Measurements from ENCODE around the gene OPN1MW3. TPM values are rescaled to one million over a fixed set of nuclear protein-coding genes. Genes with fewer than 3 reads are reported as not detected.

Gene OPN1MW3
- total RNA-seq, 1 experiment from 2014 or later, result not detected

GRCh38 chrX:154320406-154320805 is 63.0 kb downstream of the OPN1MW3 start:
- Histone ChIP-seq H2BK120ac (ENCODE audit: low read depth, low read length, poor library complexity, severe bottlenecking) (no peak overlapping the region), H2AFZ (ENCODE audit: low read length) (no peak overlapping the region), H3T11ph (ENCODE audit: low read length) (no peak overlapping the region), H3K56ac (ENCODE audit: insufficient read length, low read depth, low read length) (no peak overlapping the region), H4K5ac (ENCODE audit: insufficient read length, low read depth, low read length) (no peak overlapping the region), H2BK5ac (ENCODE audit: insufficient read length, low read length) (no peak overlapping the region), H3K4me2 (ENCODE audit: insufficient read depth, insufficient read length, low read length) (no peak overlapping the region), H3K9ac (ENCODE audit: extremely low read depth, insufficient read length, low read length) (no peak overlapping the region), H4K20me1 (ENCODE audit: control insufficient read depth, insufficient read depth, insufficient read length) (no peaks in the 10 kb centered on the region), H3K79me2 (ENCODE audit: insufficient read depth, low read length) (no peaks in the 10 kb centered on the region), H3K79me1 (ENCODE audit: insufficient read depth, low read depth, low read length, poor library complexity, severe bottlenecking) (no peaks in the 10 kb centered on the region), H3K27ac (ENCODE audit: insufficient read length, low read depth, low read length) (no peak overlapping the region), H3K14ac (ENCODE audit: insufficient read depth, low read length) (no peak overlapping the region), H4K8ac (replicated peaks; ENCODE audit: insufficient read length, low read depth, low read length) (no peak overlapping the region), H3K18ac (ENCODE audit: insufficient read length, low read depth, low read length) (no peak overlapping the region), H2BK15ac (ENCODE audit: low read depth, low read length) (no peak overlapping the region), H3K9me3 (ENCODE audit: control insufficient read depth, low read depth, low read length) (peaks cover 23% of the 10 kb centered on the region), H4K91ac (ENCODE audit: insufficient read length, low read depth, low read length) (no peak overlapping the region), H3K27me3 (ENCODE audit: insufficient read depth, low read length) (no peaks in the 10 kb centered on the region), H3K4ac (ENCODE audit: low read depth, low read length) (no peak overlapping the region), H2BK20ac (ENCODE audit: low read depth, low read length, poor library complexity, severe bottlenecking) (no peak overlapping the region), H2AK5ac (ENCODE audit: insufficient read length, low read length) (no peak overlapping the region), H3K23me2 (ENCODE audit: insufficient read length, low read depth, low read length, poor library complexity, severe bottlenecking) (no peaks in the 10 kb centered on the region), H2BK12ac (ENCODE audit: insufficient read length, low read depth, low read length) (no peak overlapping the region), H3K23ac (ENCODE audit: insufficient read length, low read depth, low read length) (no peak overlapping the region), H3K4me1 (ENCODE audit: insufficient read depth, low read length) (no peaks in the 10 kb centered on the region)
- no peak for DNase-seq
- H3K27ac Mint-ChIP-seq, result no peak overlapping the region
- H3K9me3 Mint-ChIP-seq, result peaks cover 78 to 84% of the 10 kb centered on the region in 2 experiments
- peaks cover 24% of the 10 kb centered on the region for H3K27me3 Mint-ChIP-seq (ENCODE audit: low read depth)
- no peak for TF ChIP-seq CTCF (conservative IDR thresholded peaks at IDR 0.05)
- H3K4me1 Mint-ChIP-seq, result peaks cover 0 to 9% of the 10 kb centered on the region in 2 experiments; a peak in 2 of 4 replicates
- WGBS (ENCODE audit: extremely low coverage, insufficient read length, low lambda C conversion rate), result no CpG with 5 or more reads among the region's 11 CpGs
- H3K36me3 Mint-ChIP-seq (ENCODE audit: insufficient read depth in 1 of 3, low read depth in 3 of 3), result peaks cover 0 to 2% (median 0%) of the 10 kb centered on the region in 3 experiments; a peak in 1 of 7 replicates
- no peak overlapping the region for H3K4me3 Mint-ChIP-seq

Other genes with a start within 250 kb of the OPN1MW3 start
- 85.3 and 98.4 TPM in 2 replicates for gene IRAK1, start 237.7 kb upstream of the OPN1MW3 start, total RNA-seq (2021)
- gene MECP2, start 159.9 kb upstream of the OPN1MW3 start, total RNA-seq (2021), result 30.4 and 32.2 TPM in 2 replicates
- gene OPN1LW, start 113.3 kb upstream of the OPN1MW3 start, total RNA-seq (2021), result not detected in 2 replicates
- gene OPN1MW, start 75.0 kb upstream of the OPN1MW3 start, total RNA-seq (2021), result not detected in 2 replicates
- gene OPN1MW2, start 37.8 kb upstream of the OPN1MW3 start, total RNA-seq (2021), result not detected in 2 replicates
- not detected in 2 replicates for gene TEX28, start 37.5 kb downstream of the OPN1MW3 start, total RNA-seq (2021)
- gene TKTL1, start 38.2 kb downstream of the OPN1MW3 start, total RNA-seq (2021), result not detected in 2 replicates
- 946 and 957 TPM in 2 replicates for gene FLNA, start 117.1 kb downstream of the OPN1MW3 start, total RNA-seq (2021)
- gene EMD, start 121.7 kb downstream of the OPN1MW3 start, total RNA-seq (2021), result 113 and 115 TPM in 2 replicates
- 2,110 and 2,124 TPM in 2 replicates for gene RPL10, start 140.8 kb downstream of the OPN1MW3 start, total RNA-seq (2021)
- 14.2 and 14.5 TPM in 2 replicates for gene DNASE1L1, start 151.7 kb downstream of the OPN1MW3 start, total RNA-seq (2021)
- gene TAFAZZIN, start 154.0 kb downstream of the OPN1MW3 start, total RNA-seq (2021), result 24.7 and 25.5 TPM in 2 replicates
- gene ATP6AP1, start 171.1 kb downstream of the OPN1MW3 start, total RNA-seq (2021), result 45.6 and 49.2 TPM in 2 replicates
- gene GDI1, start 179.6 kb downstream of the OPN1MW3 start, total RNA-seq (2021), result 111 and 112 TPM in 2 replicates
- 56.7 and 57.4 TPM in 2 replicates for gene FAM50A, start 186.6 kb downstream of the OPN1MW3 start, total RNA-seq (2021)
- 36.3 and 45.5 TPM in 2 replicates for gene PLXNA3, start 200.7 kb downstream of the OPN1MW3 start, total RNA-seq (2021)
- 32.1 and 32.5 TPM in 2 replicates for gene LAGE3, start 221.7 kb downstream of the OPN1MW3 start, total RNA-seq (2021)
- gene UBL4A, start 229.0 kb downstream of the OPN1MW3 start, total RNA-seq (2021), result 30.9 and 35.4 TPM in 2 replicates
- 8.8 and 9.4 TPM in 2 replicates for gene SLC10A3, start 233.0 kb downstream of the OPN1MW3 start, total RNA-seq (2021)